ENCODE data around the gene PKP3.
A peak's percentile ranks its signal among the peaks of the same experiment; 100 is the strongest.
"Not testable (repeated sequence)": the region's sequence is repeated elsewhere in the genome, so short reads cannot be mapped to it uniquely, and the experiment has no call there.

Gene PKP3

GRCh38 chr11:407651-408123 lies 13.7 kb downstream of the PKP3 start:
- Histone ChIP-seq H3K4me3 (ENCODE audit: severe bottlenecking) (no peak overlapping the region), H3K9me3 (ENCODE audit: severe bottlenecking) (no peaks in the 10 kb centered on the region), H3K36me3 (ENCODE audit: low read depth) (peaks cover 23% of the 10 kb centered on the region), H3K27me3 (ENCODE audit: insufficient read depth, poor library complexity, severe bottlenecking) (no peaks in the 10 kb centered on the region), H3K4me1 (ENCODE audit: insufficient read depth, poor library complexity, severe bottlenecking) (no peaks in the 10 kb centered on the region), H3K27ac (ENCODE audit: poor library complexity, severe bottlenecking) (no peak overlapping the region)
- TF ChIP-seq CTCF (IDR thresholded peaks at IDR 0.05; ENCODE audit: poor library complexity, severe bottlenecking): no peak
- DNase-seq (ENCODE audit: low spot score): no peak
- no peak; the same call in 2 of the 3 replicates for ATAC-seq (ENCODE audit: low read depth)

GRCh38 chr11:408154-409007 lies 14.4 kb downstream of the PKP3 start:
- ATAC-seq (ENCODE audit: low read depth) (no peak), DNase-seq (ENCODE audit: low spot score) (no peak)
- Histone ChIP-seq H3K27me3 (ENCODE audit: insufficient read depth, poor library complexity, severe bottlenecking) (no peaks in the 10 kb centered on the region), H3K36me3 (ENCODE audit: low read depth) (peaks cover 18% of the 10 kb centered on the region), H3K27ac (ENCODE audit: poor library complexity, severe bottlenecking) (no peak overlapping the region), H3K4me3 (ENCODE audit: severe bottlenecking) (no peak overlapping the region), H3K9me3 (ENCODE audit: severe bottlenecking) (no peaks in the 10 kb centered on the region), H3K4me1 (ENCODE audit: insufficient read depth, poor library complexity, severe bottlenecking) (no peaks in the 10 kb centered on the region)
- TF ChIP-seq CTCF (IDR thresholded peaks at IDR 0.05; ENCODE audit: poor library complexity, severe bottlenecking): no peak

DNA sequence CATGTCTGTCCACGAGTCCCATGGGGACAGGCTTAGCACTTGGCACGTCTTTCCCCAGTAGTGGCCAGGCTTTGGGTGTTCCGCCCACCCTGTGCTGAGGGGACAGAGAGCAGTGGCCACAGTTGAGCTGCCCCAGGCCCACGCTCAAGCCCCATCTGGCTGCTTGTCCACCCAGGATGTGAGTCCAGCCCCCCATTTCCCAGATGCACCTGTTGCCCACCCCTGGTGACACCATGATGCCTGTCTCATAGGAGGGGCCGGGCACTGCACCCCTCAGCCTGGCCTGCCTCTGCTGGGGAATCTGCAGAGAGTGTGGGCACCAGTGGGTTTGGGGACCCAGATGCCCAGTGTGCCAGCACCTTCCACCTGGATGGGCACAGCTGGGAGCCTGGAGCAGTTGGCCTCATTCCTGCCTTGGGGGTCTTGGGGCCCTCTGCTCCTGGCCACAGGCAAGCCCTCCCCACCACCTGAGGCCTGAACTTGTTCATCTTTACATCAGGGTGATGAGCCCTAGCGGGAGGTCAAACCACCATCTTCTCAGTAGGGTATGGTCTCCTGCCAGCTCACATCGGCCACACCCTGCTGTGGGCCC lies 15.1 kb downstream of the PKP3 start:
- DNase-seq (ENCODE audit: low spot score) (no peak), ATAC-seq (ENCODE audit: low read depth) (0 out of 3 replicates have a peak, but pooled peaks have one; percentile 0)
- Histone ChIP-seq H3K27me3 (ENCODE audit: insufficient read depth, poor library complexity, severe bottlenecking) (no peaks in the 10 kb centered on the region), H3K9me3 (ENCODE audit: severe bottlenecking) (no peaks in the 10 kb centered on the region), H3K36me3 (ENCODE audit: low read depth) (peaks cover 11% of the 10 kb centered on the region), H3K4me1 (ENCODE audit: insufficient read depth, poor library complexity, severe bottlenecking) (no peaks in the 10 kb centered on the region), H3K4me3 (ENCODE audit: severe bottlenecking) (no peak overlapping the region), H3K27ac (ENCODE audit: poor library complexity, severe bottlenecking) (no peak overlapping the region)
- no peak for TF ChIP-seq CTCF (IDR thresholded peaks at IDR 0.05; ENCODE audit: poor library complexity, severe bottlenecking)

GRCh38 chr11:409600-410483 lies 15.8 kb downstream of the PKP3 start:
- H3K4me1 ChIP-seq (ENCODE audit: insufficient read depth, poor library complexity, severe bottlenecking): peaks cover 4% of the 10 kb centered on the region
- ATAC-seq (ENCODE audit: low read depth) (no peak), DNase-seq (ENCODE audit: low spot score) (no peak)
- H3K36me3 ChIP-seq (ENCODE audit: low read depth): peaks cover 4% of the 10 kb centered on the region
- H3K27me3 ChIP-seq (ENCODE audit: insufficient read depth, poor library complexity, severe bottlenecking): no peaks in the 10 kb centered on the region
- no peak overlapping the region for H3K4me3 ChIP-seq (ENCODE audit: severe bottlenecking)
- no peaks in the 10 kb centered on the region for H3K9me3 ChIP-seq (ENCODE audit: severe bottlenecking)
- H3K27ac ChIP-seq (ENCODE audit: poor library complexity, severe bottlenecking): no peak overlapping the region
- no peak for TF ChIP-seq CTCF (IDR thresholded peaks at IDR 0.05; ENCODE audit: poor library complexity, severe bottlenecking)

DNA sequence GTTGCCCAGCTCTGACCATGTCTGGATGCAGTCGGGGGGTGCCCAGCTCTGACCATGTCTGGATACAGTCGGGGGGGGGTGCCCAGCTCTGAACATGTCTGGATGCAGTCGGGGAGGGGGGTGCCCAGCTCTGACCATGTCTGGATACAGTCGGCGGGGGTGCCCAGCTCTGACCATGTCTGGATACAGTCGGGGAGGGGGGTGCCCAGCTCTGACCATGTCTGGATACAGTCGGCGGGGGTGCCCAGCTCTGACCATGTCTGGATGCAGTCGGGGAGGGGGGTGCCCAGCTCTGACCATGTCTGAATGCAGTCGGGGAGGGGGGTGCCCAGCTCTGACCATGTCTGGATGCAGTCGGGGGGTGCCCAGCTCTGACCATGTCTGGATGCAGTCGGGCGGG lies 16.7 kb downstream of the PKP3 start:
- H3K36me3 ChIP-seq (ENCODE audit: low read depth); H3K27ac ChIP-seq (ENCODE audit: poor library complexity, severe bottlenecking); H3K9me3 ChIP-seq (ENCODE audit: severe bottlenecking); H3K4me3 ChIP-seq (ENCODE audit: severe bottlenecking); ATAC-seq (ENCODE audit: low read depth); H3K27me3 ChIP-seq (ENCODE audit: insufficient read depth, poor library complexity, severe bottlenecking); H3K4me1 ChIP-seq (ENCODE audit: insufficient read depth, poor library complexity, severe bottlenecking); DNase-seq (ENCODE audit: low spot score): not testable (repeated sequence)

GRCh38 chr11:411520-411919 lies 17.5 kb downstream of the PKP3 start:
- not testable (repeated sequence) for DNase-seq (ENCODE audit: low spot score); ATAC-seq (ENCODE audit: low read depth); H3K9me3 ChIP-seq (ENCODE audit: severe bottlenecking); H3K27ac ChIP-seq (ENCODE audit: poor library complexity, severe bottlenecking); H3K4me3 ChIP-seq (ENCODE audit: severe bottlenecking); H3K27me3 ChIP-seq (ENCODE audit: insufficient read depth, poor library complexity, severe bottlenecking); H3K36me3 ChIP-seq (ENCODE audit: low read depth)
- peaks cover 14% of the 10 kb centered on the region for H3K4me1 ChIP-seq (ENCODE audit: insufficient read depth, poor library complexity, severe bottlenecking)

Data from RWPE2 (cell line).